GM19452 (cell line): ENCODE results near the gene GMDS.

ENCODE experiments used
- ATAC-seq: cut with Tn5 transposase; IDR thresholded peaks from one replicate; pipeline ENCODE4 v1.9.1; 2021; ENCODE audit not compliant: unreplicated experiment

GMDS gene

GRCh38 chr6:1611322-1611571 lies 634.2 kb downstream of the GMDS start:
- ATAC-seq: no peak

GRCh38 chr6:1610497-1611321 lies 634.7 kb downstream of the GMDS start:
- ATAC-seq: no peak

DNA sequence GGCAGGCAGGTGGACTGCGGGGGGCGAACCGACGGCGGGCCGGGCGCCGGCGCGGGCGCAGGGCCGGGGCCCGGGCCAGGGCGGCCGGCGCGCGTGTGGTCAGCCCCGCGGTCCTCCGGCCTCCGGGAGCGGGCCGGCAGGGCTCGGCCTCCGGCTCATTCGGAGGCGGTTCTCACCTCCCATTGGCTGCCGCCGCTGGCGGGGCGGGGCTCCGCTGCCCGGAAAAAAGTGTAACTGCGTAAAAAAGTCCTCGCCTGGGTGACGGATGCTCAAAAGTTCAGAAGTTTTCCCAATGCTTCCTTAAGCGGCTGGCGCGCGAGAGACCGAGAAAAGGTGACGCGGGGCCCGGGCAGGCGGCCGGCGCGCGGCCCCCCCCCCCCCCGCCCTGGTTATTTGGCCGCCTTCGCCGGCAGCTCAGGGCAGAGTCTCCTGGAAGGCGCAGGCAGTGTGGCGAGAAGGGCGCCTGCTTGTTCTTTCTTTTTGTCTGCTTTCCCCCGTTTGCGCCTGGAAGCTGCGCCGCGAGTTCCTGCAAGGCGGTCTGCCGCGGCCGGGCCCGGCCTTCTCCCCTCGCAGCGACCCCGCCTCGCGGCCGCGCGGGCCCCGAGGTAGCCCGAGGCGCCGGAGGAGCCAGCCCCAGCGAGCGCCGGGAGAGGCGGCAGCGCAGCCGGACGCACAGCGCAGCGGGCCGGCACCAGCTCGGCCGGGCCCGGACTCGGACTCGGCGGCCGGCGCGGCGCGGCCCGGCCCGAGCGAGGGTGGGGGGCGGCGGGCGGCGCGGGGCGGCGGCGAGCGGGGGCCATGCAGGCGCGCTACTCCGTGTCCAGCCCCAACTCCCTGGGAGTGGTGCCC lies 635.5 kb downstream of the GMDS start, which contains the start of gene FOXC1:
Gene FOXC1, plus strand, starts transcription at position 268 of the 849 bp plus-strand sequence. Its CDS starts 531 bp downstream, at position 799.
- no peak for ATAC-seq

DNA sequence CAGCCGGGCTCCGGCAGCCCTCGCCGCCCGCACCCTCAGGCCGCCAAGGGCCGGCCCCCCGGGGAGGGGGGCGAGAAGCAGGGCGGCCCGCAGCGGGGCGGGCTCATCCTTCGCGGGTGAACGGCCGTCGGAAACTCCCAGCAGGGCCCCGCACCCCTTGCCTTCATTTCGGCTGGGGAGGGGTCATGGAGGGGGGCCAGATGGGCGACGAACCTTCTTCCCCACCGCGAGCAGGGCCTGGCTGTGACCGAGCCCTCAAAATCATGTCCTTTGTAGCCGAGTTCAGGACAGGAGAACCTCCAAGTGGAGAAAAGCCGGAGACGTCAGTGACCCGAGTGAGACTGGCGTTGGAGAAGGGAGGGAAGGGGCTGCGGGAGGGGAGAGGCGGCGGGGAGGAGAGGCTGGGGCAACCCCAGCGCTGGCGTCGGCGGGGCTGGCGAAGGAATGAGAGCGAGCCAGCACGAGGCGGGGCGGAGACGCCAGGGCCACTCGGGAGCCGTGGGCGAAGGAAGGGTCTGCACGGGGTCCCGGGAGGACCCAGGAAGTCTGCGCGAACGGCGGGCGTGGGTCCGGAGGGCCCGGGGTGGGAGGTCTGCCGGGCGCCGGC lies 636.3 kb downstream of the GMDS start:
- ATAC-seq: no peak

GRCh38 chr6:1608222-1609040 lies 637.0 kb downstream of the GMDS start:
- no peak for ATAC-seq

DNA sequence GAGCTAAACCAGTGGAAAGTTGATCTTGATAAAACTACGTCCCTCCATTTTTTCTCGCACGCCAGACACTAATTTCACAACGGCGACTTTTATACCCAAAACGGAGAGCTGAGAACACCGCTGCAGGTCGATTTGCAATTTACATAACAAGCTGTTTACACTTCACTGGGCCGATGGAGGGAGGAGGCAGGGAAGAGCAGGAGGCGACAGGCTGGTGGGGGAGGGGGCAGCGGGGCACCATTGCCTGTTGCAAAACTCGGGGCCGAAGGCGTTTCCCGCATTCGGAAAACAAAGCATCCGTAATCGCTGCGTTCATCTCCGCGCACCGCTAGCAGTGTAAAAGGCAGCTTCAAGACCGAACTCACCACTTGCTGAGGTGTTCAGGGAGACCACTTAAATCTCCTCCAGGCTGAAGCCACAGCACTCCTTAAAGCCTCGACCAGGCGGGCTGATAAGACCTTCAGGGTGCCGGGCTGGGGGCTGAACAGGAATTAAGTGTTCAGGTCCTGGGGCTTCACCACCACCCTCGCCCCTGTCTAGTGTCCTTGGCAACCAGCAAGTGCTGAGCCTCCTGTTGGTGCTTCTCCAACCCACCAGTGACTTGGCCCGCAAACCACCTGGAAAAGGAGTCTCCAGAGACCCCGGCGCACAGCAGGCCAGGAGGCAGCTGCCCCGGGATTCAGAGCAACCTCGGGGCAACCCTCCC lies 637.7 kb downstream of the GMDS start:
- ATAC-seq: no peak

DNA sequence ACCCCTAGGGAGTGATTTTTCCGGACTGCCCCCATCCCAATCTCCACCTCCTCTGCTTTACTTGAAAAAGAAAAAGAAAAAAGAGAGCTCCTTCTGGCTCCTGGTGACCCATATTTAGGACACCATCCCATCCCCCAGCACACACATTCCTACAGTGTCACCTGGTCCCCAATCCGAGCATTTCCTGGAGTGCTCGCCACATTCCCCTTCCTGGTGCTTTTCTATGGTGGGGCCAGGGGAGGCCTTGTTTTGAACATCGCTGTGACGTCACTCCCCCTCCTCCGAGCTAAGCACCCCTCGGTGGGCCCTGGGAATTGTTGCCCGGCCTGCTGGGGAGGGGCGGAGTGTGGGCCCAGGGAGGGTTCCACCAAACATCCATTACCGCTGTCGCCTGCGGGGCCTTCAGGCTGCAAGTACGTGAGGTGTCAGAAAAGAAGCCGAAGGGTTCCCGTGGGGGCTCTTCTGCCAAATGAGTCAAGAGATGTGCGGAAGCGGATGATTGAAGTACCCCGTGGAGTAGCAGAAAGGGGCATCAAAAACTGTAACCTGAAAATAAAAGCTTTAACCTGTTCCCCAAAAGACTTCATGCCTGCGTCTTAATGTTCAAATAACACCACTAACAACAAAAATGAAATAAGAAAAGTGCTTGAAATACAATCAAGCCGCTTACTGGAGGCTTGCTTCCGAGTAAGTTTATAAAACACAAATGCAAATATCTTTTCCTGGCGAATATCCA lies 638.5 kb downstream of the GMDS start:
- no peak for ATAC-seq

GRCh38 chr6:1605893-1606779 lies 639.3 kb downstream of the GMDS start:
- no peak for ATAC-seq

DNA sequence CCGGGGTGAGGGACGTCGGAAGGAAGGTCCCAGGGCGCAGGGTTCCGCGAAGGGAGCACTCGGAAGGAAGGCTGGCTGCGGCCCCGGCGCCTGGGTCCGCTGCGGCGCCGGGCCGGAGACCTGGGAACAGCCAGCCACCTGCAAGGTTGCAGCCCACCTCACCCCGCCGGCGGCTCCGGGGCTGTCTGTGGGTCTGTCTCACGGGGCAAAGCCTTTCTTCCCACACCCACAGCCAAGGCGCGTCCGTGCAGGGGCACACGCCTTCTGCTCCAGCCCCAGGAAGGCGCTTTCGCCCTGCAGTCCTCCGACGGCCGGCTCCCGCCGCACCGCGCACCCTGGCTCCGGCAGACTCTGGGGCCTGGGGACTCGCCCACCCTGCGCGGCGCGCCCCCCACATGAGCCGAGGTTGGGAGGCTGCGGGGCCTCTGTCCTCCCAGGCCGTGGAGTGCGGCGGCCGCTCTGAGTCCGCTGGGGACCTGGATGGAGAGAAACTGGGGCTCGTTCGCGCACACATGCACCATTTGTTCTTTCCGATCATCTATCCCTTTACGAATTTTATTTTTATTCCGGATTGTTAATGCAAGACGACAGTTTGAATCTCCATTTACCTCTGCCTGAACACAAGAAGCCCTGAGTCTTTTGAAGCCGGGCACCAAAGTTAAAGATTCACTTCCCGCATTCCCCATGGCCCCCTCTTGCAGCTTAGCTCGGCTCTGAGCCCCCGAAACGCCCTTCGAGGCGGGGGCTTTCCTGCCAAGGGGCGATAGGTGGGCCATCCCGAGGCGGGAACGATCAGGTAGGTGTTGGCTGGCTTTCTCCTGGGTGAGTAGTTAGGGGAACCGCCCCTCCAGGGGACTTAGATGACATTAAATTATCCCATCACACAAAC lies 640.2 kb downstream of the GMDS start:
- no peak for ATAC-seq

GRCh38 chr6:1604158-1605003 lies 641.0 kb downstream of the GMDS start:
- no peak for ATAC-seq

- no peak for ATAC-seq
These were observed 641.7 kb downstream of the GMDS start for GRCh38 chr6:1603708-1604107.

DNA sequence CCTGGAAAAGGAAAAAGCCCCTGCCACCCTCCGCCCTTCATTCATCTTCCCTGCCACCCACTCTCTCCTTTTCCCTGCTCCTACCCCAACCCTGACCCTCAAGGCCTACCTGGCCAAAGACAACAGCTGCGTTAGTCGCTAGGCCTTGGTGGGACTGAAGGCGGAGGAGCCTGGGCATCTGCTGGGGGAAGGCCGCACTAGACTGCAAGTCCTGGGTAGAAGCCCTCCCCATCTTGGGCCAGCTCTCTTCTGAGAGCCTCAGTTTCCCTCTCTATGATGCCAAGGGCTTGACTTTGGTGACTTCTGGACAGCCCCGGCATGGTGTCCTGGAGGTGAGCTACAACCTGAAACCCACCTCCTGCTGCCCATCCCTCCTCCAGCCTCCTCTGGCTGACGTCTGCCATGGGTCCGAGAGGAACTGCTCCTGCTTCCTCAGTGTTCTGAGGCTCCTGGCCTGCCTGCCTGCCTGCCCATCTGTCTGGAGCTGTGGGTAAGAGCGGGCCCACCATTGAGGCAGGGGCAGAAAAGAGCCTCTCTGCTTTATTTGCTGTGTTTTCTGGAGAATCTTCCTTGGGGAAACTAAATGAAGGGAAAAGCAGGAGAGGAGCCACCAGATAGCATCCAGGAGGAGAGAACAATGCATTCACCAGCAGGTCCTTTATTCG lies 643.2 kb downstream of the GMDS start:
- no peak for ATAC-seq

GRCh38 chr6:1601158-1602048 lies 644.0 kb downstream of the GMDS start:
- ATAC-seq: no peak

DNA sequence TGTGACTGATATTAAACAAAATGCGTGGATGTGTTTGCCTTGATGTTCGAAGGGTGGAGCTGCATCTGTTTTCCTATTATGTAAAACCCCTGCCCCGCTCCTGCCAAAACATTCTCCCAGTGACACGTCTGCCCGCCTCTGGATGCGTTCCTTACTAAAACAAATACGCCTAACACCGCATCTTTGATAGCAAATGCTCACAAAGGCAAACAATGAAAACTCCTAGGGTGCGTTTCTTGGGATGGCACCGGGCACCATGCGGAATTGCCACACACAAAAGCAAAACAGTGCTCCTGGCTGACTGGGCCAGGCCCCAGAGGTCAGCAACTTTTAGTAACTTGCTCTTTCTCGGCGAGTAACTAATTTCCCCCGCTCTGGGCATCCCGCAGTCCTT lies 644.6 kb downstream of the GMDS start:
- ATAC-seq: no peak

GRCh38 chr6:1600063-1600763 lies 645.2 kb downstream of the GMDS start:
- ATAC-seq: no peak
